ENCODE measurements around the gene CASP6.

The CASP6 gene

GRCh38 chr4:109702950-109703663 is at the start of gene CASP6:
CASP6 (minus strand) TSS chr4:109703445; CDS start chr4:109703395, 50 bp downstream.
- peak; percentile 62 for DNase-seq (ENCODE audit: low spot score)

- DNase-seq (ENCODE audit: low spot score) = no peak
Measured at GRCh38 chr4:109752525-109752924, 49.3 kb upstream of the CASP6 start.

- no peak for DNase-seq (ENCODE audit: low spot score)
Measured at GRCh38 chr4:109751852-109752251, 48.6 kb upstream of the CASP6 start.

- no peak for DNase-seq (ENCODE audit: low spot score)
Measured at GRCh38 chr4:109750652-109751244, 47.5 kb upstream of the CASP6 start.

GRCh38 chr4:109749388-109750082 is 46.3 kb upstream of the CASP6 start:
- no peak for DNase-seq (ENCODE audit: low spot score)

- no peak for DNase-seq (ENCODE audit: low spot score)
Measured at GRCh38 chr4:109748114-109748513, 44.9 kb upstream of the CASP6 start.

- DNase-seq (ENCODE audit: low spot score) = no peak
Measured at GRCh38 chr4:109746728-109747127, 43.5 kb upstream of the CASP6 start.

GRCh38 chr4:109745830-109746229 is 42.6 kb upstream of the CASP6 start:
- no peak for DNase-seq (ENCODE audit: low spot score)

- DNase-seq (ENCODE audit: low spot score) = no peak
Measured at GRCh38 chr4:109739547-109739946, 36.3 kb upstream of the CASP6 start.

- no peak for DNase-seq (ENCODE audit: low spot score)
Measured at GRCh38 chr4:109738104-109738872, 35.0 kb upstream of the CASP6 start.

GRCh38 chr4:109735566-109736365 is 32.5 kb upstream of the CASP6 start:
- no peak for DNase-seq (ENCODE audit: low spot score)

GRCh38 chr4:109733728-109734127 is 30.5 kb upstream of the CASP6 start:
- no peak for DNase-seq (ENCODE audit: low spot score)

GRCh38 chr4:109730619-109731545 is 27.6 kb upstream of the CASP6 start:
- DNase-seq (ENCODE audit: low spot score) = no peak

GRCh38 chr4:109729718-109730618 is 26.7 kb upstream of the CASP6 start, which contains the start of gene PLA2G12A:
PLA2G12A (minus strand) TSS chr4:109730070; CDS start chr4:109729809, 261 bp downstream.
- peak; percentile 56 for DNase-seq (ENCODE audit: low spot score)

GRCh38 chr4:109729117-109729717 is 26.0 kb upstream of the CASP6 start:
- DNase-seq (ENCODE audit: low spot score) = peak; percentile 17

- DNase-seq (ENCODE audit: low spot score) = no peak
Measured at GRCh38 chr4:109728385-109728784, 25.1 kb upstream of the CASP6 start.

- DNase-seq (ENCODE audit: low spot score) = no peak
Measured at GRCh38 chr4:109723110-109723509, 19.9 kb upstream of the CASP6 start.

- no peak for DNase-seq (ENCODE audit: low spot score)
Measured at GRCh38 chr4:109722357-109722756, 19.1 kb upstream of the CASP6 start.

GRCh38 chr4:109721033-109721432 is 17.8 kb upstream of the CASP6 start:
- no peak for DNase-seq (ENCODE audit: low spot score)

All from pons (tissue), 1 donor.